Vagina (tissue), 2 donors: ENCODE results near the gene TINAGL1. TPM values are rescaled to one million over a fixed set of nuclear protein-coding genes. Genes with fewer than 3 reads are reported as not detected.

ENCODE experiments used
- DNase-seq, 2 donors: peaks; one replicate each; pipeline ENCODE4 v3.0.0-alpha.2; 2017; ENCODE audit errors: extremely low spot score in 2 of 2
- H3K27ac ChIP-seq: fragments of 200-600 bp; sonication (generic); one replicate; pipeline ENCODE4 v1.5.1; 2019
- H3K27me3 ChIP-seq: fragments of 200-600 bp; sonication (generic); one replicate; pipeline ENCODE4 v1.5.1; 2019
- H3K36me3 ChIP-seq, 2 donors: fragments of 200-600 bp; sonication (generic); one replicate each; pipeline ENCODE4 v1.5.1; 2017 to 2019
- H3K4me1 ChIP-seq: fragments of 200-600 bp; sonication (generic); one replicate; pipeline ENCODE4 v1.5.1; 2019
- H3K4me3 ChIP-seq, 2 donors: fragments of 200-600 bp; sonication (generic); 1 replicate in 1 of 2; 2 replicates in 1 of 2; pipeline ENCODE4 v1.5.1; 2016 to 2019
- H3K9me3 ChIP-seq: fragments of 200-600 bp; sonication (generic); one replicate; pipeline ENCODE4 v1.5.1; 2019
- POLR2A ChIP-seq, 2 donors: fragments of 450-650 bp; IDR thresholded peaks; one replicate each; pipeline ENCODE4 v1.6.1; 2017; ENCODE audit warnings: antibody characterized with exemption in 2 of 2, mild to moderate bottlenecking in 2 of 2, moderate library complexity in 2 of 2
- POLR2AphosphoS5 ChIP-seq, 2 donors: sonication (generic); formaldehyde crosslinking; IDR thresholded peaks; one replicate each; pipeline ENCODE4 v1.9.0; 2017; ENCODE audit warnings: antibody characterized with exemption in 2 of 2, mild to moderate bottlenecking in 2 of 2, low read depth in 1 of 2; ENCODE audit not compliant: insufficient read depth in 1 of 2
- intact Hi-C: fragments of 100-400 bp; cut with DNase I; formaldehyde crosslinking; loops from one replicate; pipeline ENCODE4 v1.15.1; 2023
- total RNA-seq: library from RNA; depleted of rRNA; stranded (reverse); fragments of >200 nt; gene quantifications from one replicate; pipeline ENCODE4 v1.2.3, GENCODE V29; 2016
- TF ChIP-seq, protein P1 (sequence below), 3 experiments: fragments of 450-650 bp in 2 of 3; fragments of 200-600 bp in 1 of 3; sonication (generic) in 1 of 3; IDR thresholded peaks; one replicate each; pipeline ENCODE4 v1.5.1; 2017 to 2019; ENCODE audit warnings: antibody characterized with exemption in 3 of 3, mild to moderate bottlenecking in 2 of 3, moderate library complexity in 2 of 3

The TINAGL1 gene
- total RNA-seq, 1 donor from 2014 or later: 142 TPM

DNA sequence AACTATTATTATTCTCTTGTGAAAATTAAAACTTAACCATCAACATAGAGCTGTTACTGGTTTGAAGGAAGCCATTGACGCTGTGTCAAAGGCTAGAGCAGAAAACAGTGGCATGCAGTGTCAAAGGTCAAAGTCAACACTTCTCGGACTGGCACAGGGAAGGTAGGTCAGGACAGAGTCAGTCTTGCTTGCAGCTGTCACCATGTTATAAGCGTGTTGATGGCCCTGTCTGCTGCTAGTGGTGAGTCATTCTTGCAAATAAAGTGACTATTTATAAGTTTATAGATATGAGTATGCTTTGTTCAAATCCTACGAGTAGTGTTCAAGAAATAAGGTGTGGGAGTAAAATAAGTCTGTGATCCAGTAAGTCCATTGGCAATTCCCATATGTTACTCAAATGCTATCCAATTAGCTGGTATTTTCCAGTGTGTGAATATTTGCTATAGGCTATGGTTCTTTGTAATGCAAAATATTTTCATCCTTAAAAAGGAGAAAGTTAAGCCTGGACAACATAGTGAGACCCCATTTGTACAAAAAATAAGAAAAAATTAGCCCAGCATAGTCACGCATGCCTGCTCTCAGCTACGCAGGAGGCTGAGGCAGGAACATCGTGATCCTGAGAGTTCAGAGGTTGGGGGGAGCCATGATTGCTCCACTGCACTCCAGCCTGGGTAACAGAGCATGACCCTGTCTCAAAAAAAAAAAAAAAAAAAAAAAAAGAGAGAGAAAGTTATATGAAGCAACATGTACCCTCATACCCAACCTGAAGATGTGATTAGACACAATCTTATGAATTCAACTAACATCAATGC is 26.3 kb upstream of the TINAGL1 start:
- Histone ChIP-seq H3K4me3 (peak overlapping the region in 1 of 2 donors; percentile 3), H3K27ac (no peak overlapping the region), H3K27me3 (no peaks in the 10 kb centered on the region), H3K9me3 (no peaks in the 10 kb centered on the region), H3K4me1 (peaks cover 17% of the 10 kb centered on the region), H3K36me3 (no peaks in the 10 kb centered on the region)
- no peak for TF ChIP-seq POLR2AphosphoS5 (IDR thresholded peaks at IDR 0.05; ENCODE audit: insufficient read depth in 1 of 2, low read depth in 1 of 2)
- TF ChIP-seq, protein P1, sequence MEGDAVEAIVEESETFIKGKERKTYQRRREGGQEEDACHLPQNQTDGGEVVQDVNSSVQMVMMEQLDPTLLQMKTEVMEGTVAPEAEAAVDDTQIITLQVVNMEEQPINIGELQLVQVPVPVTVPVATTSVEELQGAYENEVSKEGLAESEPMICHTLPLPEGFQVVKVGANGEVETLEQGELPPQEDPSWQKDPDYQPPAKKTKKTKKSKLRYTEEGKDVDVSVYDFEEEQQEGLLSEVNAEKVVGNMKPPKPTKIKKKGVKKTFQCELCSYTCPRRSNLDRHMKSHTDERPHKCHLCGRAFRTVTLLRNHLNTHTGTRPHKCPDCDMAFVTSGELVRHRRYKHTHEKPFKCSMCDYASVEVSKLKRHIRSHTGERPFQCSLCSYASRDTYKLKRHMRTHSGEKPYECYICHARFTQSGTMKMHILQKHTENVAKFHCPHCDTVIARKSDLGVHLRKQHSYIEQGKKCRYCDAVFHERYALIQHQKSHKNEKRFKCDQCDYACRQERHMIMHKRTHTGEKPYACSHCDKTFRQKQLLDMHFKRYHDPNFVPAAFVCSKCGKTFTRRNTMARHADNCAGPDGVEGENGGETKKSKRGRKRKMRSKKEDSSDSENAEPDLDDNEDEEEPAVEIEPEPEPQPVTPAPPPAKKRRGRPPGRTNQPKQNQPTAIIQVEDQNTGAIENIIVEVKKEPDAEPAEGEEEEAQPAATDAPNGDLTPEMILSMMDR (IDR thresholded peaks at IDR 0.05): no peak
- intact Hi-C loops: no loop called here
- DNase-seq: no peak

GRCh38 chr1:31551208-31551607 is 25.1 kb upstream of the TINAGL1 start:
- Histone ChIP-seq H3K27me3 (no peaks in the 10 kb centered on the region), H3K36me3 (no peaks in the 10 kb centered on the region), H3K4me3 (no peak overlapping the region), H3K4me1 (peaks cover 17% of the 10 kb centered on the region), H3K27ac (no peak overlapping the region), H3K9me3 (no peaks in the 10 kb centered on the region)
- intact Hi-C loops: no loop called here
- TF ChIP-seq, protein P1 (IDR thresholded peaks at IDR 0.05): no peak
- TF ChIP-seq POLR2A (IDR thresholded peaks at IDR 0.05) (no peak), POLR2AphosphoS5 (IDR thresholded peaks at IDR 0.05; ENCODE audit: insufficient read depth in 1 of 2, low read depth in 1 of 2) (no peak)
- no peak for DNase-seq

GRCh38 chr1:31552489-31552888 is 23.8 kb upstream of the TINAGL1 start:
- intact Hi-C loops: no loop called here
- H3K27me3 ChIP-seq: no peaks in the 10 kb centered on the region
- DNase-seq: no peak
- no peak overlapping the region for H3K4me3 ChIP-seq
- H3K9me3 ChIP-seq: no peaks in the 10 kb centered on the region
- H3K36me3 ChIP-seq: no peaks in the 10 kb centered on the region
- no peak for TF ChIP-seq POLR2AphosphoS5 (IDR thresholded peaks at IDR 0.05; ENCODE audit: insufficient read depth in 1 of 2, low read depth in 1 of 2)
- TF ChIP-seq, protein P1 (IDR thresholded peaks at IDR 0.05): no peak
- TF ChIP-seq POLR2A (IDR thresholded peaks at IDR 0.05): no peak
- no peak overlapping the region for H3K27ac ChIP-seq
- H3K4me1 ChIP-seq: peaks cover 17% of the 10 kb centered on the region

GRCh38 chr1:31556481-31557006 is 19.8 kb upstream of the TINAGL1 start:
- Histone ChIP-seq H3K27me3 (no peaks in the 10 kb centered on the region), H3K4me1 (no peaks in the 10 kb centered on the region), H3K4me3 (no peak overlapping the region), H3K27ac (no peak overlapping the region), H3K9me3 (no peaks in the 10 kb centered on the region), H3K36me3 (no peaks in the 10 kb centered on the region)
- intact Hi-C loops: no loop called here
- no peak for DNase-seq
- no peak for TF ChIP-seq POLR2A (IDR thresholded peaks at IDR 0.05)
- TF ChIP-seq POLR2AphosphoS5 (IDR thresholded peaks at IDR 0.05; ENCODE audit: insufficient read depth in 1 of 2, low read depth in 1 of 2): no peak

DNA sequence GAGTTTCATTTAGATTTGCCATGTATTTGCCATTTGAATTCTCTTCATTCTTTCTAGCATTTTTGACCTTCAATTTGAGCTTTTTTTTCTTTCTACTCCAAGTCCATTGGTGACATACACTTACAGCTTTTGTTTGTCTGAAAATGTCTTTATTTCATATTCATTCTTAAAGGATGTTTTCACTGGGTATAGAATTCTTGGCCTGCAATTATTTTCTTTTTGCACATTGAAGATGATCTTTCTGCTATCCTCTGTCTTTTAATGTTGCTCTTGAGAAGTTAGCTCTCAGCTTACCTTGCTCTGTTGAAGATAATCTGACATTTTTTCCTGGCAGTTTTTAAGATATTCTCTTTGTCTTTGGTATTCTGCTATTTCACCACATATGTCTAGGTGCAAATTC is 16.6 kb upstream of the TINAGL1 start:
- H3K36me3 ChIP-seq: no peaks in the 10 kb centered on the region

More for the DNA sequence above, 16.6 kb upstream of the TINAGL1 start:
- no peaks in the 10 kb centered on the region for H3K9me3 ChIP-seq
- no peak overlapping the region for H3K4me3 ChIP-seq
- H3K4me1 ChIP-seq: peaks cover 8% of the 10 kb centered on the region
- TF ChIP-seq POLR2AphosphoS5 (IDR thresholded peaks at IDR 0.05; ENCODE audit: insufficient read depth in 1 of 2, low read depth in 1 of 2) (no peak), POLR2A (IDR thresholded peaks at IDR 0.05) (no peak)
- TF ChIP-seq, protein P1 (IDR thresholded peaks at IDR 0.05): no peak
- H3K27ac ChIP-seq: no peak overlapping the region
- intact Hi-C loops: no loop called here
- DNase-seq: no peak
- H3K27me3 ChIP-seq: no peaks in the 10 kb centered on the region
